Endothelial cell of umbilical vein (primary cell): ENCODE results near the gene ZBTB39. TPM values are rescaled to one million over a fixed set of nuclear protein-coding genes. Genes with fewer than 3 reads are reported as not detected.

Experiments
- BruUV-seq: library from RNA; stranded (reverse); fragments of 400-500 nt; replicated peaks from 2 replicates; lab custom pipeline; 2021; lab: Mats Ljungman, UMichigan
- CTCF ChIA-PET: fragments of 300-600, 350-600 bp; sonication (Branson Sonifier 250); formaldehyde crosslinking; loops from one replicate; lab custom pipeline; 2021; ENCODE audit warnings: antibody characterized with exemption, inconsistent platforms; lab: Charles Lee
- POLR2A ChIA-PET: fragments of 300-600, 350-600 bp; sonication (Branson Sonifier 250); formaldehyde crosslinking; loops from one replicate; lab custom pipeline; 2021; ENCODE audit warnings: antibody characterized with exemption, inconsistent platforms; lab: Charles Lee
- DNase-seq: peaks from one replicate; pipeline ENCODE4 v3.0.0-alpha.2; 2011; ENCODE audit warnings: low read depth, low spot score
- FAIRE-seq: peaks from 2 replicates; lab custom pipeline; 2011; peaks lifted over from hg19 to GRCh38; lab: Jason Lieb, UNC
- H2AFZ ChIP-seq: 2 replicates; pipeline ENCODE4 v1.6.0; 2012; ENCODE audit warnings: low read depth, low read length, control low read depth, inconsistent platforms
- H3K27ac ChIP-seq: 2 replicates; pipeline ENCODE4 v1.5.1; 2011; ENCODE audit warnings: low read depth, mild to moderate bottlenecking, control low read depth, low read length, moderate library complexity; ENCODE audit not compliant: insufficient read depth
- H3K27me3 ChIP-seq, 2 experiments: 2 replicates each; pipeline versions ENCODE4 v1.6.0 to v1.6.1; 2011; ENCODE audit warnings: low read length in 2 of 2, mixed read lengths in 1 of 2; ENCODE audit not compliant: control insufficient read depth in 2 of 2, insufficient read depth in 2 of 2
- H3K36me3 ChIP-seq, 2 experiments: 2 replicates in 1 of 2; 3 replicates in 1 of 2; pipeline ENCODE4 v1.5.1; 2011; ENCODE audit warnings: low read length in 2 of 2, mild to moderate bottlenecking in 1 of 2, moderate library complexity in 1 of 2; ENCODE audit not compliant: control insufficient read depth in 2 of 2, insufficient read depth in 2 of 2; ENCODE audit errors: extremely low read depth in 1 of 2
- H3K4me1 ChIP-seq: 3 replicates; pipeline ENCODE4 v1.5.1; 2011; ENCODE audit warnings: mild to moderate bottlenecking, low read length; ENCODE audit not compliant: control insufficient read depth, insufficient read depth; ENCODE audit errors: extremely low read depth
- H3K4me2 ChIP-seq: 2 replicates; pipeline ENCODE4 v1.6.1; 2011; ENCODE audit warnings: low read length, control low read depth, mixed read lengths; ENCODE audit not compliant: insufficient read depth
- H3K4me3 ChIP-seq, 3 experiments: fragments of 200-600 bp in 1 of 3; sonication (generic), shearing (Covaris generic) in 1 of 3; replicated peaks in 1 of 3; 2 replicates each; pipeline ENCODE4 v1.5.1; 2011 to 2016; ENCODE audit warnings: control low read depth in 3 of 3, low read length in 3 of 3, mild to moderate bottlenecking in 2 of 3, inconsistent platforms in 1 of 3, low read depth in 1 of 3, moderate library complexity in 1 of 3; ENCODE audit not compliant: insufficient read depth in 1 of 3
- H3K79me2 ChIP-seq: 2 replicates; pipeline ENCODE4 v1.6.0; 2012; ENCODE audit warnings: low read length, inconsistent platforms; ENCODE audit not compliant: control insufficient read depth, insufficient read depth
- H3K9ac ChIP-seq: replicated peaks from 2 replicates; pipeline ENCODE3; 2011; ENCODE audit warnings: low read length, control low read depth; ENCODE audit not compliant: insufficient read depth; ENCODE audit errors: extremely low read depth
- H3K9me1 ChIP-seq: replicated peaks from 3 replicates; pipeline ENCODE4 v1.6.0; 2011; ENCODE audit warnings: mild to moderate bottlenecking, low read length; ENCODE audit not compliant: control insufficient read depth, insufficient read depth; ENCODE audit errors: extremely low read depth
- H3K9me3 ChIP-seq: replicated peaks from 2 replicates; pipeline ENCODE4 v1.5.1; 2012; ENCODE audit warnings: low read length, inconsistent platforms; ENCODE audit not compliant: control insufficient read depth, insufficient read depth
- H4K20me1 ChIP-seq: replicated peaks from 2 replicates; pipeline ENCODE3; 2011; ENCODE audit warnings: mild to moderate bottlenecking, low read length; ENCODE audit not compliant: control insufficient read depth, insufficient read depth; ENCODE audit errors: extremely low read depth
- CTCF ChIP-seq, 2 donors: IDR thresholded peaks; 1 replicate in 1 of 2; 2 replicates in 1 of 2; pipeline ENCODE4 v1.5.1; 2011; ENCODE audit warnings: low read length in 2 of 2, mild to moderate bottlenecking in 2 of 2, moderate library complexity in 2 of 2, control low read depth in 1 of 2, inconsistent platforms in 1 of 2, low read depth in 1 of 2; ENCODE audit not compliant: insufficient read depth in 1 of 2; ENCODE audit errors: extremely low read depth in 1 of 2
- EZH2 ChIP-seq: IDR thresholded peaks from 2 replicates; pipeline ENCODE4 v1.6.1; 2012; ENCODE audit warnings: borderline replicate concordance, low read depth, mild to moderate bottlenecking, moderate library complexity, low read length, inconsistent platforms; ENCODE audit not compliant: severe bottlenecking
- FOS ChIP-seq: IDR thresholded peaks from 2 replicates; pipeline ENCODE4 v1.6.1; 2011; ENCODE audit warnings: mild to moderate bottlenecking, low read length, moderate library complexity, borderline replicate concordance; ENCODE audit not compliant: insufficient read depth
- GATA2 ChIP-seq: IDR thresholded peaks from 2 replicates; pipeline ENCODE4 v1.7.0; 2011; ENCODE audit warnings: low read depth, mild to moderate bottlenecking, moderate library complexity, mixed read lengths, low read length; ENCODE audit not compliant: insufficient read length, insufficient read depth
- JUN ChIP-seq: IDR thresholded peaks from 2 replicates; pipeline ENCODE4 v1.6.1; 2011; ENCODE audit warnings: borderline replicate concordance, low read depth; ENCODE audit not compliant: insufficient read length, insufficient read depth
- MYC ChIP-seq: IDR thresholded peaks from one replicate; pipeline ENCODE4 v1.6.1; 2011; ENCODE audit warnings: mild to moderate bottlenecking, low read depth, low read length
- POLR2A ChIP-seq: IDR thresholded peaks from 2 replicates; pipeline ENCODE4 v1.6.1; 2012; ENCODE audit warnings: low read depth, mild to moderate bottlenecking, control low read depth, low read length
- POLR2AphosphoS5 ChIP-seq: IDR thresholded peaks from 2 replicates; pipeline ENCODE4 v1.6.1; 2012; ENCODE audit warnings: low read depth, mild to moderate bottlenecking, control low read depth, low read length, moderate library complexity; ENCODE audit not compliant: insufficient read depth
- dilution Hi-C: fragments of 300-500 bp; cut with MboI; formaldehyde crosslinking; loops from one replicate; pipeline ENCODE4 v1.15.0; 2019; ENCODE audit warnings: low sequenced_read_pairs; ENCODE audit not compliant: extremely low pct_ligation_motif_present
- intact Hi-C: fragments of 100-400 bp; cut with micrococcal nuclease; formaldehyde crosslinking; loops from one replicate; pipeline ENCODE4 v1.10.0; 2022
- polyA plus RNA-seq, 4 experiments: library from polyadenylated mRNA; depleted of rRNA in 3 of 4; stranded (reverse) in 3 of 4; unstranded in 1 of 4; fragments of >200 nt; gene quantifications; 2 replicates each; pipeline versions ENCODE4 v1.2.1 to v1.2.3, GENCODE V29; 2011 to 2012; ENCODE audit warnings: missing spikeins in 1 of 4
- total RNA-seq: library from RNA; stranded (reverse); gene quantifications from 2 replicates; pipeline ENCODE4 v1.2.3, GENCODE V29; 2021
- TF ChIP-seq, protein P1 (sequence below): IDR thresholded peaks from 2 replicates; pipeline ENCODE4 v1.6.1; 2011; ENCODE audit not compliant: insufficient read depth, insufficient read length

Gene ZBTB39
- total and polyA plus RNA-seq, 2 donors (not counting 3 experiments of a cell fraction or from before 2014, with no cell fraction given): 5.9 to 8.5 TPM

- H3K4me2 ChIP-seq: no peak overlapping the region
- peaks cover 9% of the 10 kb centered on the region in 2 experiments for H3K27me3 ChIP-seq
- no peaks in the 10 kb centered on the region for H3K9me3 ChIP-seq
- CTCF ChIA-PET: no interaction called here
- dilution Hi-C loops (no loop called here), intact Hi-C loops (no loop called here)
- no peaks in the 10 kb centered on the region for H3K79me2 ChIP-seq
- POLR2A ChIA-PET: no interaction called here
- no peaks in the 10 kb centered on the region for H3K9me1 ChIP-seq
- H3K4me3 ChIP-seq: no peak overlapping the region
- H3K4me1 ChIP-seq: no peaks in the 10 kb centered on the region
- H4K20me1 ChIP-seq: no peaks in the 10 kb centered on the region
- no peak overlapping the region for H2AFZ ChIP-seq
- no peak for TF ChIP-seq POLR2A
- TF ChIP-seq CTCF (IDR thresholded peaks at IDR 0.05; ENCODE audit: extremely low read depth in 1 of 2, insufficient read depth in 1 of 2, low read depth in 1 of 2, low read length in 2 of 2): no peak
- no peak for TF ChIP-seq MYC
- TF ChIP-seq, protein P1, sequence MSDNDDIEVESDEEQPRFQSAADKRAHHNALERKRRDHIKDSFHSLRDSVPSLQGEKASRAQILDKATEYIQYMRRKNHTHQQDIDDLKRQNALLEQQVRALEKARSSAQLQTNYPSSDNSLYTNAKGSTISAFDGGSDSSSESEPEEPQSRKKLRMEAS: no peak
- no peak for TF ChIP-seq POLR2AphosphoS5
- TF ChIP-seq EZH2: no peak
- no peak for TF ChIP-seq JUN
- TF ChIP-seq GATA2: no peak
- no peak for TF ChIP-seq FOS
- H3K36me3 ChIP-seq: no peaks in the 10 kb centered on the region
- no peak for DNase-seq
- BruUV-seq: no TSS peak
- no peak overlapping the region for H3K27ac ChIP-seq
- no peak overlapping the region for H3K9ac ChIP-seq
- FAIRE-seq: no peak
Measured at GRCh38 chr12:57047981-57048380, 41.6 kb upstream of the ZBTB39 start.
